Activated CD4-positive, alpha-beta T cell treated with anti-CD3 and anti-CD28 coated beads for 24 hours (primary cell): Measurements from ENCODE around the gene GNAO1.

ENCODE experiments used
- DNase-seq, 2 donors: peaks; one replicate each; pipeline ENCODE4 v3.0.0-alpha.2; 2020; ENCODE audit warnings: low read depth in 2 of 2

GNAO1 gene

GRCh38 chr16:56289862-56290261, 98.6 kb downstream of the GNAO1 start:
- no peak for DNase-seq

GRCh38 chr16:56294014-56294413, 102.7 kb downstream of the GNAO1 start:
- no peak for DNase-seq

- no peak for DNase-seq
Measured at GRCh38 chr16:56294579-56294978, 103.3 kb downstream of the GNAO1 start.

- DNase-seq = no peak
Measured at GRCh38 chr16:56295059-56295665, 103.9 kb downstream of the GNAO1 start.

GRCh38 chr16:56295739-56296527, 104.6 kb downstream of the GNAO1 start:
- no peak for DNase-seq

- no peak for DNase-seq
Measured at GRCh38 chr16:56297684-56298083, 106.4 kb downstream of the GNAO1 start.

- DNase-seq = no peak
Measured at GRCh38 chr16:56298116-56298515, 106.8 kb downstream of the GNAO1 start.

- DNase-seq = no peak
Measured at GRCh38 chr16:56298948-56299596, 107.8 kb downstream of the GNAO1 start.

GRCh38 chr16:56300242-56300623, 108.9 kb downstream of the GNAO1 start:
- no peak for DNase-seq

GRCh38 chr16:56300891-56301850, 109.9 kb downstream of the GNAO1 start:
- no peak for DNase-seq

- DNase-seq = no peak
Measured at GRCh38 chr16:56302506-56302905, 111.2 kb downstream of the GNAO1 start.

GRCh38 chr16:56303066-56303715, 111.9 kb downstream of the GNAO1 start:
- no peak for DNase-seq

GRCh38 chr16:56303880-56304279, 112.6 kb downstream of the GNAO1 start:
- DNase-seq = no peak

GRCh38 chr16:56305956-56306565, 114.8 kb downstream of the GNAO1 start:
- no peak for DNase-seq

- no peak for DNase-seq
Measured at GRCh38 chr16:56306690-56307533, 115.6 kb downstream of the GNAO1 start.

- no peak for DNase-seq
Measured at GRCh38 chr16:56307534-56307873, 116.2 kb downstream of the GNAO1 start.

GRCh38 chr16:56309008-56309407, 117.7 kb downstream of the GNAO1 start:
- no peak for DNase-seq

GRCh38 chr16:56310690-56311089, 119.4 kb downstream of the GNAO1 start:
- DNase-seq = no peak

- no peak for DNase-seq
Measured at GRCh38 chr16:56311208-56312027, 120.1 kb downstream of the GNAO1 start.
